ENCODE results near the gene XRCC5. TPM values are rescaled to one million over a fixed set of nuclear protein-coding genes. Genes with fewer than 3 reads are reported as not detected.
A peak's percentile ranks its signal among the peaks of the same experiment; 100 is the strongest.

XRCC5 gene
- total RNA-seq = 100 to 1,000 TPM; 132 to 133 TPM
- 145 TPM for polyA plus RNA-seq (ENCODE audit: insufficient read depth, low read depth, low replicate concordance)
- long read RNA-seq, donor 1, transcript XRCC5-209 (2 exons, 616 nt) = minor isoform, 8 of 178 reads
- long read RNA-seq, donor 1, transcript XRCC5-201 (21 exons, 3,428 nt) = major isoform, 61 of 178 reads
- long read RNA-seq, donor 1, partial matches to known transcripts = 106 of 178 reads
- long read RNA-seq, donor 1, other reads (novel, unspliced or antisense) = 0 of 178 reads
- long read RNA-seq, donor 2, transcript XRCC5-209 (2 exons, 616 nt) = minor isoform, 7 of 220 reads
- long read RNA-seq, donor 2, transcript XRCC5-201 (21 exons, 3,428 nt) = major isoform, 34 of 220 reads
- long read RNA-seq, donor 2, partial matches to known transcripts = 174 of 220 reads
- long read RNA-seq, donor 2, other reads (novel, unspliced or antisense) = 0 of 220 reads

DNA sequence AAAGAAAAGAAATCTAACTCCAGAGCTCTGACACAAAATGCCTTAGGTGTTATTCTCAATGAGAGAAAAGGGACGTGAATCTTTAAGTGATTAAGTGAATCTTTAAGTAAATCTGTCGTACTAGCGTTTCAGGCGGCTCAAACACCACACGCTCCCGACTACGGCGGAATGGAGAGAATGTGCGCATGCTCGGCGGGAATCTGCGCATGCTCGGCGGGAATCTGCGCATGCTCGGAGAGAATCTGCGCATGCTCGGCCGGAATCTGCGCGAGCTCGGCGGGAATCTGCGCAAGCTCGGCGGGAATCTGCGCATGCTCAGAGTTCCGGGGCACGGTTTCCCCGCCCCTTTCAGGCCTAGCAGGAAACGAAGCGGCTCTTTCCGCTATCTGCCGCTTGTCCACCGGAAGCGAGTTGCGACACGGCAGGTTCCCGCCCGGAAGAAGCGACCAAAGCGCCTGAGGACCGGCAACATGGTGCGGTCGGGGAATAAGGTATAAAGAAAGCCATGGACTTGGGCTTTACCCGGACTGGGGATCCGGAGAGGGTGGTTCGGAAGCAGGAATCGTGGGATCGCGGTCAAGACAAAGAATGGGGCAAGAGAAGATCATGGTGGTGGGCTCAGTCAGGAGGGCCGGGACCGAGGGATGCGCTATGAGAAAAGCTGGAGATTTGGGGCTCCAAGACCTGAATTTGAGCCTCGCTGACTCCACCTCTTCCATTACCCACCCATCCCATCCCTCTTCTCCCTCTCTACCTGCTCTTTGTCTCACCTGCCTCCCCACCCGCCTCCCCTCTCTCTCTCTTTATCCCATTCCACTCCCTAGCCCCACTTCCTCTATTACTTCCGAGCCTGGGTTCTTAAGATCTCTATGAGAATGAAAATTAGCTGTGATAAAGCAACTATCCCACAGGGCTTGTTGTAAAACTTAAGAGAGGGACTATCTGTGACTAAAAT, at the start of gene XRCC5:
Gene XRCC5 (plus strand): TSS at position 382 of the 955 bp plus-strand sequence. CDS start 89 bp downstream, at position 471.
- TF ChIP-seq, protein P1, sequence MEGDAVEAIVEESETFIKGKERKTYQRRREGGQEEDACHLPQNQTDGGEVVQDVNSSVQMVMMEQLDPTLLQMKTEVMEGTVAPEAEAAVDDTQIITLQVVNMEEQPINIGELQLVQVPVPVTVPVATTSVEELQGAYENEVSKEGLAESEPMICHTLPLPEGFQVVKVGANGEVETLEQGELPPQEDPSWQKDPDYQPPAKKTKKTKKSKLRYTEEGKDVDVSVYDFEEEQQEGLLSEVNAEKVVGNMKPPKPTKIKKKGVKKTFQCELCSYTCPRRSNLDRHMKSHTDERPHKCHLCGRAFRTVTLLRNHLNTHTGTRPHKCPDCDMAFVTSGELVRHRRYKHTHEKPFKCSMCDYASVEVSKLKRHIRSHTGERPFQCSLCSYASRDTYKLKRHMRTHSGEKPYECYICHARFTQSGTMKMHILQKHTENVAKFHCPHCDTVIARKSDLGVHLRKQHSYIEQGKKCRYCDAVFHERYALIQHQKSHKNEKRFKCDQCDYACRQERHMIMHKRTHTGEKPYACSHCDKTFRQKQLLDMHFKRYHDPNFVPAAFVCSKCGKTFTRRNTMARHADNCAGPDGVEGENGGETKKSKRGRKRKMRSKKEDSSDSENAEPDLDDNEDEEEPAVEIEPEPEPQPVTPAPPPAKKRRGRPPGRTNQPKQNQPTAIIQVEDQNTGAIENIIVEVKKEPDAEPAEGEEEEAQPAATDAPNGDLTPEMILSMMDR (IDR thresholded peaks at IDR 0.05) = peak in 2 of 3 experiments; percentile 8 to 19
- TF ChIP-seq POLR2A (IDR thresholded peaks at IDR 0.05) = no peak
- Histone ChIP-seq H3K4me1 (peaks cover 11% of the 10 kb centered on the region), H3K27ac (peak within 1 kb of the TSS; percentile 85 to 86), H3K9me3 (no peaks in the 10 kb centered on the region), H3K36me3 (ENCODE audit: low read depth, missing control alignments) (no peaks in the 10 kb centered on the region), H3K27me3 (no peaks in the 10 kb centered on the region), H3K4me3 (peak within 1 kb of the TSS; percentile 88 to 94)
- intact Hi-C loops (cut with DNase I; ENCODE audit: low total_unique reads) = no loop called here
- WGBS, 2 donors = 0% methylated on average over 50 to 57 of the region's 57 CpGs
- peak; percentile 94 for DNase-seq

DNA sequence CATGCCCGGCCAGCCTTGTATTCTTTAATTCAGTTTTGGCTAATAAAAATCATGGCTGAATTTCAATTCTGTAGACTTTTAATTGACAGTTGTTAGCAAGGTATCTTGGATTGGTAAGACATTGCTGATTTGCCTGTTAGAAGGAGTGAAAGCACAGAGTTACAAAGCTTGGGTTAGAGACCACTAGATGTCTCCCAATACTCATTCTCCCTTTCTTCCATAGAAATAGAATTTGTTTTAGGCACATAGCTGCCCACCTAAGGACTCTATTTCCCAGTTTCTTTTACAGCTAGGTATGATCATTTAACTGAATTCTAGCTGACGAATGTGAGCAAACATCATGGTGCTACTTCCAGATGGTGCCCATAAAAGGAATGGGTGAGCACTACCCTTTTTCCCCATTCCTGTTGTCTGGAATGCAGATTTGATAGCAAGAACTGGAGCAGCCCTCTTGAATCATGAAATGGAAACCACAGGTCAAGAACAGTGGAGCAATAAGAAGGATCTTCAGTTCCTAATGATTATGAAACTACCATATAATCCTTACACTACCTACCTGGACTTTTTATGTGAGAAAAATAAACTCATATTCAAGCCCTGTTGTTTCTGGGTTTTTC, 45.0 kb upstream of the XRCC5 start:
- H3K27me3 ChIP-seq = no peaks in the 10 kb centered on the region
- intact Hi-C loops (cut with DNase I; ENCODE audit: low total_unique reads) = no loop called here
- WGBS, 2 donors = 86 to 91% methylated on average over 2 of the region's 2 CpGs
- H3K4me1 ChIP-seq = no peaks in the 10 kb centered on the region
- H3K27ac ChIP-seq = no peak overlapping the region
- H3K4me3 ChIP-seq = no peak overlapping the region
- TF ChIP-seq POLR2A (IDR thresholded peaks at IDR 0.05) = no peak
- TF ChIP-seq, protein P1 (IDR thresholded peaks at IDR 0.05) = no peak
- H3K9me3 ChIP-seq = no peaks in the 10 kb centered on the region
- H3K36me3 ChIP-seq (ENCODE audit: low read depth, missing control alignments) = no peaks in the 10 kb centered on the region
- DNase-seq = no peak

DNA sequence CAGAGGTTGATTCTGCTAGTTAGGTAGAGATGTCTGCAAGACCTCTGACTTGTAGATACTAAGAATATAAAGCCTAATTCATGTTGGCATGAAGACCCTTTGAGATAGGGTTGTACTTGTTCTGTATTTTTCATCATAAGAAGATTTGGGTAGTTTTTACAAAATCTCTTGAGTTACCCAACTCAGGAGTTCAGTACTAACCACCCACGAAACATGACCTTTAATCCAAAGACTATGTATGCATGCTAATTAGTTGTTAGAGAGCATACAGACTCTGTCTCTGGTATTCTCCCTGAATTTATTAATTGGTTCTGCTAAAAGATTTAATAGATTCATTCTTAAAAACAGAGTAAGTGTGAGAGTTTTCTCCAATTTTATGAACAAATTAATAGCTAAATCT, 44.5 kb upstream of the XRCC5 start:
- Histone ChIP-seq H3K4me1 (no peaks in the 10 kb centered on the region), H3K9me3 (no peaks in the 10 kb centered on the region), H3K27me3 (no peaks in the 10 kb centered on the region), H3K27ac (no peak overlapping the region), H3K36me3 (ENCODE audit: low read depth, missing control alignments) (no peaks in the 10 kb centered on the region), H3K4me3 (no peak overlapping the region)
- 93 to 96% methylated on average over 1 of the region's 1 CpG for WGBS, 2 donors
- intact Hi-C loops (cut with DNase I; ENCODE audit: low total_unique reads) = no loop called here
- TF ChIP-seq, protein P1 (IDR thresholded peaks at IDR 0.05) = no peak
- TF ChIP-seq POLR2A (IDR thresholded peaks at IDR 0.05) = no peak
- no peak for DNase-seq

- no peaks in the 10 kb centered on the region for H3K9me3 ChIP-seq
- intact Hi-C loops (cut with DNase I; ENCODE audit: low total_unique reads) = no loop called here
- no peak for TF ChIP-seq POLR2A (IDR thresholded peaks at IDR 0.05)
- TF ChIP-seq, protein P1 (IDR thresholded peaks at IDR 0.05) = no peak
- no peaks in the 10 kb centered on the region for H3K36me3 ChIP-seq (ENCODE audit: low read depth, missing control alignments)
- 44 to 60% methylated on average over 5 of the region's 5 CpGs for WGBS, 2 donors
- H3K27me3 ChIP-seq = no peaks in the 10 kb centered on the region
- DNase-seq = no peak
- no peak overlapping the region for H3K4me3 ChIP-seq
- H3K27ac ChIP-seq = no peak overlapping the region
- H3K4me1 ChIP-seq = no peaks in the 10 kb centered on the region
Observed at GRCh38 chr2:216066230-216066629, 42.9 kb upstream of the XRCC5 start.

All from testis (tissue), 5 donors.